Cardiac fibroblast (primary cell): ENCODE results near the gene TULP3.

Experiments used
- DNase-seq, 2 donors: peaks; one replicate each; pipeline versions ENCODE4 v3.0.0 to v3.0.0-alpha.2; 2010; ENCODE audit warnings: low read depth in 2 of 2
- H3K4me3 ChIP-seq, 2 donors: replicated peaks in 1 of 2; 1 replicate in 1 of 2; 2 replicates in 1 of 2; pipeline ENCODE4 v1.5.1; 2011; ENCODE audit warnings: low read depth in 2 of 2, low read length in 2 of 2, mild to moderate bottlenecking in 2 of 2, moderate library complexity in 1 of 2
- TF ChIP-seq, protein P1 (sequence below): IDR thresholded peaks from one replicate; pipeline ENCODE4 v1.5.1; 2011; ENCODE audit warnings: low read depth, mild to moderate bottlenecking, low read length, inconsistent platforms

TULP3 gene

DNA sequence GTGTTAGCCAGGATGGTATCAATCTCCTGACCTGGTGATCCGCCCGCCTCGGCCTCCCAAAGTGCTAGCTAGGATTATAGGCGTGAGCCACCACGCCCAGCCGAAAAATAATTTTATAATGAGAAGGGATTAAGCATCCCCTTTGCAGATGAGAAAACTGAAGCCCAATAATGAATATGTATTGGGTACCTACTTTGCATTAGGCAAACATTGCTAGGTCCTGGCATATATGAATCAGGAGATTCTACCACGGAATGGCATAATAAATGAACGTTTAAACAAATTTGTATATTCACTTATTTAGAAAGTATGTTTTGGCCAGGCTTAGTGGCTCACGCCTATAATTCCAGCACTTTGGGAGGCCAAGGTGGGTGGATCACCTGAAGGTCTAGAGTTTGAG is 32.4 kb downstream of the TULP3 start:
- DNase-seq, result no peak
- TF ChIP-seq, protein P1, sequence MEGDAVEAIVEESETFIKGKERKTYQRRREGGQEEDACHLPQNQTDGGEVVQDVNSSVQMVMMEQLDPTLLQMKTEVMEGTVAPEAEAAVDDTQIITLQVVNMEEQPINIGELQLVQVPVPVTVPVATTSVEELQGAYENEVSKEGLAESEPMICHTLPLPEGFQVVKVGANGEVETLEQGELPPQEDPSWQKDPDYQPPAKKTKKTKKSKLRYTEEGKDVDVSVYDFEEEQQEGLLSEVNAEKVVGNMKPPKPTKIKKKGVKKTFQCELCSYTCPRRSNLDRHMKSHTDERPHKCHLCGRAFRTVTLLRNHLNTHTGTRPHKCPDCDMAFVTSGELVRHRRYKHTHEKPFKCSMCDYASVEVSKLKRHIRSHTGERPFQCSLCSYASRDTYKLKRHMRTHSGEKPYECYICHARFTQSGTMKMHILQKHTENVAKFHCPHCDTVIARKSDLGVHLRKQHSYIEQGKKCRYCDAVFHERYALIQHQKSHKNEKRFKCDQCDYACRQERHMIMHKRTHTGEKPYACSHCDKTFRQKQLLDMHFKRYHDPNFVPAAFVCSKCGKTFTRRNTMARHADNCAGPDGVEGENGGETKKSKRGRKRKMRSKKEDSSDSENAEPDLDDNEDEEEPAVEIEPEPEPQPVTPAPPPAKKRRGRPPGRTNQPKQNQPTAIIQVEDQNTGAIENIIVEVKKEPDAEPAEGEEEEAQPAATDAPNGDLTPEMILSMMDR, result no peak
- no peak overlapping the region for H3K4me3 ChIP-seq

DNA sequence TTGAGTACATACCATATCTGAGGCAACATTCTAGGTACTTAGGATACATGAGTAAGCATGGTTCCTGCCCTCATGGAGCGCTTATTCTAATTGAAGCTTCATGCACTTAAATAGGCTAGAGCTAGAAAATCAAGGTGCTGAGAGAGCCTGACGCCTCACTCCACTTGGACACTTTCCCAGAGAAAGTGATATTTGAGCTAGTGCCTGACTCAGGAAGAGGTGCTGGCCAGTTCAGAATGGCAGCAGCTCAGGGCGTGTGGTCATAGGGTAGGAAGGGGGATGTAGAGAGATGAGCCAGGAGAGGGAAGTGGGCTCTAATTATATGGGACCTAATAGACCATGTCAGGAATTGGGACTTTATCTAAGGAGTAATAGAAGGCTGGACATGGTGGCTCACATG is 33.3 kb downstream of the TULP3 start:
- TF ChIP-seq, protein P1, result no peak
- no peak overlapping the region for H3K4me3 ChIP-seq
- peak; percentile 25 to 59 for DNase-seq

DNA sequence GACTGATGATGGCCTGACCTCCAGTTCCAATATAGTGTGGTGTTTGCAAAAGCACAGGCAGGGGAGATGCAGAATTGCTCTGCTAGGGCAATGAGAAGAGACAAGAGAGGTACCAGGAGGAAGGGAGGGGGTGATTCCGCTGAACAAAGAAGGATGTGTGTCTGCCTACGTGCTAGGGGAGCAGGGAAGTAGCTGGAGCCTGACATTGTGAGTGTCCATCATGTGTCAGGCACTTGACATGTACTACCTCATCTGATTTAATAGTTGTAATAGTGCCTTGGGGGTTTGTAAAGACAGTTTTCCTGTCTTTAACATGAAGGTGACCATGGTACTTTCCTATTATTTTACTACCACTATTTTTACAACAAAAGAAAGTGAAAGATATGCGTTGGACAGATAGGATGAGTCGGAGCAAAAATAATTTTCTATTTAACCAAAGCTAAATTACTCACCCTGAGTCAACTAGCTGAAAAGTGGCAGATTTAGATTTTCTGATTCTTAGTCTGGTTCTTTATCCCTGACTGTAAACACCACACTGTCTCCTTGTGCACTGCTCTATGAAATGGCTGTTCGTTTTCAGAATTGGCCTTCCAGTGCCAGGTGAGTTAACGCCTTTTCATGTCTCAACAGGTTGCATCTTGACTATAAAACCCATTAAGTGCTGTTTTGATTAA is 34.8 kb downstream of the TULP3 start:
- no peak for DNase-seq
- TF ChIP-seq, protein P1, result no peak
- no peak overlapping the region for H3K4me3 ChIP-seq

DNA sequence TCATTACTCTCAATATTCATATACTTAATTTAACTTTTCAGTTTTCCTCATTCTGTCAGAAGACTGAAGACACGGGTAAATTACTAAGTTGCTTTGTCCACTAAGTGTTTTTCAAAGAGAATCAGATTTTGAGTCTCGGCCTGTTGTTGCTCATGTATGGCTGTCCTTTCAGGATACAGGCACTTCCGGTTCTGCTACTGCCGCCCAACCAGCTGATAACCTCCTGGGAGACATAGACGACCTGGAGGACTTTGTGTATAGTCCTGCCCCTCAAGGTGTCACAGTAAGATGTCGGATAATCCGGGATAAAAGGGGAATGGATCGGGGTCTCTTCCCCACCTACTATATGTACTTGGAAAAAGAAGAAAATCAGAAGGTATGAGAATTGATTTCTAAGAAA is 40.2 kb downstream of the TULP3 start:
- TF ChIP-seq, protein P1, result no peak
- no peak for DNase-seq

DNA sequence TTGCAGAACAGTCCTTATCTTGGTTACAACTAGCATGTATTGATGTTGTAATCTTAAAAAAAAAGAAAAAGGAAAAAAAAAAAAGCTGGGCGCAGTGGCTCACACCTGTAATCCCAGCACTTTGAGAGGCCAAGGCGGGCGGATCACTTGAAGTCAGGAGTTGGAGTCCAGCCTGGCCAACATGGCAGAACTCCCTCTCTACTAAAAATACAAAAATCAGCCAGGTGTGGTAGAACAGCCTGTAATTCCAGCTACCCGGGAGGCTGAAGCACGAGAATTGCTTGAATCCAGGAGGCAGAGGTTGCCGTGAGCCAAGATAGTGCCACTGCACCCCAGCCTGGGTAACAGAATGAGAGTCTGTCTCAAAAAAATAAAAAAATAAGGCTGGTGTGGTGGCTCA is 42.9 kb downstream of the TULP3 start:
- TF ChIP-seq, protein P1, result no peak
- DNase-seq, result no peak

More for the DNA sequence above, 40.2 kb downstream of the TULP3 start:
- no peak overlapping the region for H3K4me3 ChIP-seq

DNA sequence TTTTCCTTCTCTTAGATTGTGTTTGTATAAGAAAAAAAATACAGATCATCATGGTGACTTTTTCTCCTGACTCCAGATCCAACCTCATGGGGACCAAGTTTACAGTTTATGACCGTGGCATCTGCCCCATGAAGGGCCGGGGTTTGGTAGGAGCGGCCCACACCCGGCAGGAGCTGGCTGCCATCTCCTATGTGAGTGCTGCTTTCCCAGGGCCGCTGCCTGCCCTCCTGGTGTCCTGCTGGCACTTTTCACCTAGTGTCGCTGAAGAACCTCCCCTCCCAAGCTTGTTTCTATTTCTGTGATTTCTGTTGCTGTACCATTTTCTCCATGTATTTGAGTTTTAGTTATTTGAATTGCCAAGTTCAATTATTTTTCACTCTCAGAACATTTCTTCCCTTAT is 43.7 kb downstream of the TULP3 start:
- no peak overlapping the region for H3K4me3 ChIP-seq
- DNase-seq, result no peak
- TF ChIP-seq, protein P1, result no peak

More for the DNA sequence above, 42.9 kb downstream of the TULP3 start:
- H3K4me3 ChIP-seq, result no peak overlapping the region

DNA sequence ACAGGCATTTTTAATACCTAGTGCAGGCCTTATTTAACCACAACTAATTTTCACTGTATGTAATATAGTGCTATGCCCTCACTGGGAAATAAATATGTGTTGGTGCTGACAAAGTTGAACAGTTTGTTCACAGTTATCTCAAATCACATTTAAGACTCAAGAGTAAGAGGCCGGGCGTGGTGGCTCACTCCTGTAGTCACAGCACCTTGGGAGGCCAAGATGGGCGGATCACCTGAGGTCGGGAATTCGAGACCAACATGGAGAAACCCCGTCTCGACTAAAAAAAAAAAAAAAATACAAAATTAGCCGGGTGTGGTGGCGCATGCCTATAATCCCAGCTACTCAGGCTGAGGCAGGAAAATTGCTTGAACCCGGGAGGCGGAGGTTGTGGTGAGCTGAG is 45.6 kb downstream of the TULP3 start:
- H3K4me3 ChIP-seq, result no peak overlapping the region
- TF ChIP-seq, protein P1, result no peak
- DNase-seq, result no peak
